Suprapubic skin (tissue), 3 donors: Measurements from ENCODE around the gene LRRC47.

ENCODE experiments used
- POLR2A ChIP-seq, 2 donors: fragments of 450-650 bp; IDR thresholded peaks; one replicate each; pipeline ENCODE4 v1.6.1; 2017; ENCODE audit warnings: antibody characterized with exemption in 2 of 2, mild to moderate bottlenecking in 2 of 2, moderate library complexity in 2 of 2
- TF ChIP-seq, protein P1 (sequence below), 2 donors: fragments of 200-600 bp in 1 of 2; fragments of 450-650 bp in 1 of 2; sonication (generic) in 1 of 2; IDR thresholded peaks; one replicate each; pipeline ENCODE4 v1.5.1; 2016 to 2019; ENCODE audit warnings: antibody characterized with exemption in 2 of 2, mild to moderate bottlenecking in 1 of 2, moderate library complexity in 1 of 2

DNA sequence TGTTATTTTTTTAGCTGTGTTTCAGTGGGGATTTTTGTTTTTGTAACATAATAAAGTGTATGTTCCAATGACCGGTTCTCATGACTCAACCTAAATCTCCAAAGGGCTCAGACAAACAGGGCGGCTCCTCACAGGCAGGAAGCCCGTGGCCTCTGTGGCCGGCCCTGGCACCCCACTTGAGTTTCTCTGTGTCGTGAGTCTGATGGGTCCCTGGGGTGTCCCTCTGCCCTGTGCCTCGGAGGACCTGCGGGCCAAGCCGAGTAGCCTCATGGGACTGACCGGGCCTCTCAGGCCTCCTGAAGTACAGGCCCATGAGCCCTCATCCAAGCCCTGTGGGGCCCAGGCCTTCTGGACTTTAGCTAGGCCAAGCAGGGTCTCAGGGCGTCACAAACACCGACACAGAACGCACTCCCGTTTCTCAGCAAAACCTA is 60.2 kb downstream of the LRRC47 start:
- TF ChIP-seq, protein P1, sequence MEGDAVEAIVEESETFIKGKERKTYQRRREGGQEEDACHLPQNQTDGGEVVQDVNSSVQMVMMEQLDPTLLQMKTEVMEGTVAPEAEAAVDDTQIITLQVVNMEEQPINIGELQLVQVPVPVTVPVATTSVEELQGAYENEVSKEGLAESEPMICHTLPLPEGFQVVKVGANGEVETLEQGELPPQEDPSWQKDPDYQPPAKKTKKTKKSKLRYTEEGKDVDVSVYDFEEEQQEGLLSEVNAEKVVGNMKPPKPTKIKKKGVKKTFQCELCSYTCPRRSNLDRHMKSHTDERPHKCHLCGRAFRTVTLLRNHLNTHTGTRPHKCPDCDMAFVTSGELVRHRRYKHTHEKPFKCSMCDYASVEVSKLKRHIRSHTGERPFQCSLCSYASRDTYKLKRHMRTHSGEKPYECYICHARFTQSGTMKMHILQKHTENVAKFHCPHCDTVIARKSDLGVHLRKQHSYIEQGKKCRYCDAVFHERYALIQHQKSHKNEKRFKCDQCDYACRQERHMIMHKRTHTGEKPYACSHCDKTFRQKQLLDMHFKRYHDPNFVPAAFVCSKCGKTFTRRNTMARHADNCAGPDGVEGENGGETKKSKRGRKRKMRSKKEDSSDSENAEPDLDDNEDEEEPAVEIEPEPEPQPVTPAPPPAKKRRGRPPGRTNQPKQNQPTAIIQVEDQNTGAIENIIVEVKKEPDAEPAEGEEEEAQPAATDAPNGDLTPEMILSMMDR (IDR thresholded peaks at IDR 0.05): no peak
- no peak for TF ChIP-seq POLR2A (IDR thresholded peaks at IDR 0.05)
